GM13977 (cell line): ENCODE data around the gene ZDHHC9.

ENCODE experiments used
- DNase-seq: peaks from one replicate; pipeline ENCODE4 v3.0.0; 2012; ENCODE audit warnings: low spot score
- in situ Hi-C: fragments of 300-500 bp; cut with MboI; formaldehyde crosslinking; loops from one replicate; pipeline ENCODE4 v1.12.0; 2022; ENCODE audit warnings: low sequenced_read_pairs, low pct_unique_long_range_greater_than_20kb, mixed read lengths, inconsistent platforms; ENCODE audit not compliant: unreplicated experiment
- TF ChIP-seq, protein P1 (sequence below): IDR thresholded peaks from 2 replicates; pipeline ENCODE4 v1.5.1; 2012; ENCODE audit warnings: mild to moderate bottlenecking, control low read depth; ENCODE audit not compliant: insufficient read depth; ENCODE audit errors: extremely low read depth, missing control alignments

Gene ZDHHC9

DNA sequence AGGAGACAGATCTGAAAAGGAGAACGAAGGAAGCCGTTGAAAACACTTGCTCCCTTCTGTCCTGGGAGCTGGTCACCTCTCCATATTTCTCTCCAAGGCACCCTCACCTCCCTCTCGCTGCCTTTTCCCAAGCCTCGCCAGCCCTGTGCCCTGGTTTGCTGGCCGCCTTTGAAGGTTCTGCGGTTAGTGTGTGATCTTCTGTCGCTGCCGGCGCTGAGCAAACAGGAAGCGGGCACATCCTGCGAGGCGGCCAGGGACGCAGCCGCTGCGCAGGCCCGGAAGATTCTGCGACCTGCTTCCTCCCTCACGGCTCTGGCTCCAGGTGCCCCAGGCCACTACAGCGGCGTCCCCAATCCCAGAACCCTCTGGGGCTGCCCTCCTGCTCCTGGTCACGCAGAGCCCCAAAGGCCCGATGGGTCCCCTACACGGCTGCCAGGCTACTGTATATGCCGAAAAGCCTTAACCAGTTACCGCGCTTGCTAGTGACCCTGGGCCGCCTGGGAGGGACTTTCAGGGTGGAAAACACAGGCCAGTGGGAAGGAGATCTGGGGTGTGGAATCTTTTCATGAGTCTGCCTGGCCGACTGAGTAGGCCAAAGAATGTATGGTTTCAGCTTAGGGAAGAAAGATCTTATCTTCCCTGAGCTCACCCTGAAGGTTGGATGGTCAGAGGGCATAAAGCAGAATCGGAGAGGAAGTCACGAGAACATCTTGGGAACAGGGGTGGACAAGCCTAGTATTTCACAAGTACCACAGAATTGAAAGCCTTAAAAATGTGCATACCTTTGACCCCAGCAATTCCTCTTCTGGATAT lies 66.3 kb downstream of the ZDHHC9 start:
- DNase-seq = no peak
- in situ Hi-C loops = no loop called here

DNA sequence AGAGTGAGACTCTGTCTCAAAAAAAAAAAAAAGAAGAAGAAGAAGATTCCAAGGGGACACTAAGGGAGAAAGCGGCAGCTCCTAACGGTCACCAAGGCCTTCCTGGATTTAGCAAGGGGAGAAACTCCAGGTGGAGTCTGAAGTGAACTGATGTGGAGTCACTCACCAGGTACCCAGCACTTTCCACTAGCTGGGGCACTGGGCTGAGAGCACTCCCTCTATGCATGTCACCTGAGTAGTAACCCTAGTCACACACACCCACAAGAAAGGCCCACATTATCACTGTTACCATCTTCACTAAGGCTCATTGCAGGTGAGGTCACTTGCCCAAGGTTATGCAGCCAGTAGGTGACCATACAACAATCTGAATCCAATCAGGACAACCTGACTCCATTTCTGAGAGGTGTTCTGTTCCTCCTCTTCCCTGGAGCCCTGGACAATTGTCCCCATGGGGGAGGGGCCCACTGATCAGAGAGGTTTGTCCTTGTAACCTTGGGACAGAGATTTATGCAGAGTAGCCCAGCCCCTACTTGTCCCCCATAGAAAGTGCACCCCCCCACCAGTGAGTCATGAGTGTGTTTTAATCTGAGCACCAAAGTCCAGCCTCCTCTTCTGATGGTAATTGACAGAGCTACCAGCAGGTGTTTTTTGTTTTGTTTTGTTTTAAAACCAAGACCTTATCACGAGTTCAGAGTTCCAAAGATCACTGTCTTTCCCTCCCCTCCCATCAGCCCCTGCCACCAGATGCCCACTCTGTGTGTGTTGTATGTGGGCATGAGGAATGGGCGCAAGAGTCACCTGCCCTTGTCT lies 69.8 kb downstream of the ZDHHC9 start:
- no peak for DNase-seq
- TF ChIP-seq, protein P1, sequence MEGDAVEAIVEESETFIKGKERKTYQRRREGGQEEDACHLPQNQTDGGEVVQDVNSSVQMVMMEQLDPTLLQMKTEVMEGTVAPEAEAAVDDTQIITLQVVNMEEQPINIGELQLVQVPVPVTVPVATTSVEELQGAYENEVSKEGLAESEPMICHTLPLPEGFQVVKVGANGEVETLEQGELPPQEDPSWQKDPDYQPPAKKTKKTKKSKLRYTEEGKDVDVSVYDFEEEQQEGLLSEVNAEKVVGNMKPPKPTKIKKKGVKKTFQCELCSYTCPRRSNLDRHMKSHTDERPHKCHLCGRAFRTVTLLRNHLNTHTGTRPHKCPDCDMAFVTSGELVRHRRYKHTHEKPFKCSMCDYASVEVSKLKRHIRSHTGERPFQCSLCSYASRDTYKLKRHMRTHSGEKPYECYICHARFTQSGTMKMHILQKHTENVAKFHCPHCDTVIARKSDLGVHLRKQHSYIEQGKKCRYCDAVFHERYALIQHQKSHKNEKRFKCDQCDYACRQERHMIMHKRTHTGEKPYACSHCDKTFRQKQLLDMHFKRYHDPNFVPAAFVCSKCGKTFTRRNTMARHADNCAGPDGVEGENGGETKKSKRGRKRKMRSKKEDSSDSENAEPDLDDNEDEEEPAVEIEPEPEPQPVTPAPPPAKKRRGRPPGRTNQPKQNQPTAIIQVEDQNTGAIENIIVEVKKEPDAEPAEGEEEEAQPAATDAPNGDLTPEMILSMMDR = no peak
- in situ Hi-C loops = no loop called here

More for the DNA sequence above, 66.3 kb downstream of the ZDHHC9 start:
- TF ChIP-seq, protein P1 = no peak

DNA sequence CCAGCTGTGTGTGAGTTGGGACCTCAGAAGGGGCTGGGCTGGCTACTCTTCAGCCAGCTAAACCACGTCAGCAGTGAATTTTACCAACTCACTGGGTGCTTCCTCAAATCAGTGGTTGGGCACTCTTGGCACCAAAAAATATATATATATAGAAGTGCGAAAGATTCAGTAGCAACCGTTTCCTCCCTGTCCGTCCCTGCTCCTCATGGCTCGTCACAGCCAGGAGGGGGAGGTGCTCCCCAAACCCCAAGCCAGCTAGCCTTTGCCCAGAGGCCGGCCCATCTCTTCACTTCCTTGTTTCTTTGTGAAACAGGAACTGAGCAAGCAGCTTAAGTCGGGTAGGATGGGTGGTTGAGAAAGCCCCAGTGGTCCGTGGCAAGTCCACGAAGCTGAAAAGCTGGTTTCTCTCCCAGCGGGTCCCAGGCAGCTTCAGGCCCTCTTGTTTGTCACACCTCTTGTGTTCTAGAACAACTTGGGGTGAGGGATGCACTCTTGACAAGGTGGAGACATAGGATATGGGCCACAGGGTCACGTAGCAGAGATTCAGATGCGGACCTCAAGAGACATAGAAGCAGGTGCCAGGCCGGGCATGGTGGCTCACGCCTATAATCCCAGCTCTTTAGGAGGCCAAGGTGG lies 70.8 kb downstream of the ZDHHC9 start:
- TF ChIP-seq, protein P1 = peak; percentile 7
- peak; percentile 45 for DNase-seq
- in situ Hi-C loops = no loop called here

DNA sequence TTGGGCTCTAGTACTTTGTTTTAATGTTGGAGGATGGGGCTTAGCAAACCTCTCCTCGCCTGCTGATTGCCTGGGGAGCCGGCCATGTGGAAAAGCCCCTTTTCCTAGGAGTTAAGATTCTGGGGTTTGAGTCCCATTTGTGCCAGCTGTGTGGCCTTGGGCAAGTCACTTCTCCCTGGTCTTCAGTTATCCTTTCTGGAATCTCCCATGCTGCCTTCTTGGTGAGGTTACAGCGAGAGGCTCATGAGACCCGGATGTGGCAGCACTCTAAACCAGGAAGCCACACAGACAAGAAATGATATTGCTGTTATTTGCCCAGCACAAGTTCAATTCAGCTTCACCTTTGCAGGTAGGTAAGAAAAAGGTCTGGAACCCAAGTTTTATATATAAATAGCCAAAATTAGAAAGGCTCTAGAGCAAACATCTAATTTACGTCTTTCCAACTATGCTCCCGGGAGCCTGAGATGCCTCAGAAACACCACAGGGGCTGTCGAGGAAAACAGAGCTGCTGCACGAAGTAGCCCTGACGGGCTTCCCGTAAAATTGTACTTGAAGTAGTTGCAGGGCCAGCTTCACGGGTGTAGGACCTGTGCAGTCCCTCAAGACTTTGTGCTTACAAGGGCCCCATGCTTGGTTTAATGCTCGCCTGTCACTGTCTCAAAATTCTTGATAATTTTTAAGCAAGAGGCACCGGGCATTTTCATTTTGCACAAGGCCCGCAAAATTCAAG lies 72.3 kb downstream of the ZDHHC9 start:
- no peak for DNase-seq
- in situ Hi-C loops = no loop called here
- TF ChIP-seq, protein P1 = no peak

DNA sequence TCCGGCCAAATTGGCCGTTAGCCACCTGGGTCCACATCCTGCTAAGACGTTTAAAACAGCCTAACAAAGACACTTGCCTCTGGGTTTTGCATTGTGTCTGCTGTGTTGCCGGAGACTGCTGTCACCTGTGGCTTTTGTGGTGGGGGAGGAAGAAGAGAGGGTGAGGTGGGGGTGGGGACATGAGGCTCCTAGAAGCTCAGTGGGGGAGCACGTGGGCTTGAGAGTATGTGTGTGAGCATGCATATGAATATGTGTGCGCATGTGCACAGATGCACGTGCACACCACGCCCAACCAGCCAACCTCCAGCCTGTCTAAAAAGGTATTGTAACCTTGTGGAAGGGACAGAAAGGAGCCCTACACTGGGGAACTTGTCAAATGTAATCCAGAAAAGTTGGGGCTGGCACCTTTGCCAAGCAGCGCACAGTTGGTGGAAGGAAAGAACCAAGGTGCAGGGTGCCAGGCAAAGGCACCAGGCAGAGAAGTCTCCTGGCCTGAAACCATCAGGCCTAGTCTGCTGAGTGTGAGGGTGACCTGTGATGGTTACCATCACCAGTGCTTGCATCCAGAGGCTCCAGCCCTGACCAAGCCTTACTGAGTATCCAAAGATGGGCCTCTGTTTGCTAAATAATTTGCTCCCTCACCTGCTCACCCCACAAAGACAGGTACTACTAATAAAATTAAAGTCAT lies 74.1 kb downstream of the ZDHHC9 start:
- TF ChIP-seq, protein P1 = no peak
- peak; percentile 64 for DNase-seq
- in situ Hi-C loops = no loop called here
